ENCODE measurements around the gene FRAT1.

DNA sequence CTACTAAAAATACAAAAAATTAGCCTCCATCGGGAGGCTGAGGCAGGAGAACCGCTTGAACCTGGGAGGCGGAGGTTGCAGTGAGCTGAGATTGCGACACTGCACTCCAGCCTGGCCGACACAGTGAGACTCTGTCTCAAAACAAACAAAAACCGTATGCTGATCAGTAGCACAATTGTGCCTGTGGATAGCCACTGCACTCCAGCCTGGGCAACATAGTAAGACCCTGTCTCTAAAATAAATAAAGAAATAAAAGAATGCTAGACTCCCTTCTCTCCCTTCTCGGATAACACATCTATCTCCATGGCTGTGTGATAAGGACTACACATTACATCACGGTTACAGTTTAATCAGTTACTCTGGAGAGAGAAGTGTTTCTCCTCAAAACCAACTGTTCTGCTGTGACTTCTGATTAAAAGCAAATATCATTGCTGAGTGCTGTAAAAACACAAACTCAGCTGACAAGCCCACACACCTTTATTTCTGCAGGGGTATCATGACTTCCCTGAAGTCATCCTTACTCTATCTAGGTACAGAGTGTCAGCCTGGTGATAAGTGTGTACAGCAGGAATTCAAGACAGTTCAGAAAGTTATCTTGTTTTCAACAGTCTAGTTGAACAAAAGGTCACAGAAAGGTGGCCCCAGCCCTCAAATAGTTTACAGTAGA, 21.4 kb upstream of the FRAT1 start:
- TF ChIP-seq TAF1 (IDR thresholded peaks at IDR 0.05; ENCODE audit: low read depth, low read length) (no peak), POLR2AphosphoS5 (IDR thresholded peaks at IDR 0.05; ENCODE audit: low read depth, low read length) (no peak), POLR2A (IDR thresholded peaks at IDR 0.05; ENCODE audit: low read depth, low read length) (no peak), PAX5 (IDR thresholded peaks at IDR 0.05; ENCODE audit: insufficient read depth, low read length, severe bottlenecking) (no peak), SPI1 (IDR thresholded peaks at IDR 0.05; ENCODE audit: low read depth, low read length) (no peak)
